GM18505 (cell line): ENCODE data around the gene DGKB.

Source experiments
- ATAC-seq: cut with Tn5 transposase; IDR thresholded peaks from one replicate; pipeline ENCODE4 v1.9.1; 2021; ENCODE audit not compliant: unreplicated experiment
- POLR2A ChIP-seq: IDR thresholded peaks from 4 replicates; pipeline ENCODE4 v1.6.1; 2011; ENCODE audit warnings: borderline replicate concordance; ENCODE audit not compliant: insufficient read depth, insufficient read length; ENCODE audit errors: extremely low read depth

The DGKB gene

GRCh38 chr7:14828053-14828452 is 74.5 kb downstream of the DGKB start:
- TF ChIP-seq POLR2A, result no peak
- ATAC-seq, result no peak

GRCh38 chr7:14826426-14826825 is 76.1 kb downstream of the DGKB start:
- ATAC-seq, result no peak
- TF ChIP-seq POLR2A, result no peak

GRCh38 chr7:14825912-14826311 is 76.6 kb downstream of the DGKB start:
- no peak for ATAC-seq

DNA sequence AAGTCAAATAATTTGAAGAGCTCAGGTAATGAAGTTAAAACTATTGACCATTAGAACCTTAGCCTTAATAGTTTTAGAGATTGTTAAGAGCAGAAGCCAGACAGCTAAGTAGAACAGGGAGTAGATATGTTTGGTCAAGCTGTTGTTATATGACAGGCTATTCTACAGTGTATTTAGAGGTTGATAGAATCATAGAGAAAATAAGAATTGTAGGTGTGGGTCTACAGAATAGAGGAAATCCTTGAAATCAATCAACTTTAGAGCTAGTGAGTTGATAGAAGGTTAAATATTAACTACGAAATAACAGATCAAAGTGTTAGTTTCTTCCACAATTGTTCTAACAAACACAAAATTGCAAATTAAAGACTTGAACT is 80.1 kb downstream of the DGKB start:
- no peak for ATAC-seq
- no peak for TF ChIP-seq POLR2A

More at GRCh38 chr7:14825912-14826311, 76.6 kb downstream of the DGKB start:
- TF ChIP-seq POLR2A, result no peak

- no peak for TF ChIP-seq POLR2A
- no peak for ATAC-seq
Observed at GRCh38 chr7:14821757-14822480, 80.6 kb downstream of the DGKB start.

- TF ChIP-seq POLR2A, result no peak
- ATAC-seq, result no peak
Observed at GRCh38 chr7:14818871-14819270, 83.7 kb downstream of the DGKB start.

DNA sequence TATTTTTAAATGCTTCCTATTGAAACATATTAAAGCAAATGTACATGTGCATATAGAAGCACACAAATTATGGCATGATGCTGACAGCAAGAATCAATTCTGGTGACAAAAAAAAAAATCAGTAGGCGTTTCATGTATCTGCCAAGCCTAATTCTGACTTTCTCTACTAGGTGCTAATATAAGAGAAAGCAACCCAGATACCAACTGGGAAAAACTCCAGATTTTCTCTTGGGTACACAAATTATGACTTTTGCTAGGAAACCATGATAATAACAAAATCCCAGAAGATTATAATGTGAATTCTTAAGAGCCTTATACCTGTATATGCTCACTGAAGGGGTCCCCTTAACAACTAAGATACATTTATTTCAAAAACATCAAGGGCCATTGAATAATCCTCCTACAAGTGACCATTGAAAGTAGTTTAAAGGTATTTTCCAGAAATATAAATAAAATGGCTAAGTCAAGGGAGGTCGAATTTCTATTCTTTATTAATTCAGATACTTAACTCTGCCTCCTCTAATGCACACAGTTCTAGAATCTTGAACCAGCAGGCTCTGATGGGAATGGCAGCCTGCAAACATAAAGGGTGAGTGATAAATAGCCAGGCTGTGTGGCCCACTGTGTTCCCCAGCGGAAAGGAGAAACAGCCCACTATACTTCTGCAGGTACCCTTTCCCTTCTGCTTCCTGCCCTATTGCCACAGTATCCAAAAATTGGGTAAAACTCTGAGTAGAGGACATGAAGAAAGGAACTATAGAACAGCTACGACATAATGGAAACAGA is 84.5 kb downstream of the DGKB start:
- TF ChIP-seq POLR2A, result no peak

DNA sequence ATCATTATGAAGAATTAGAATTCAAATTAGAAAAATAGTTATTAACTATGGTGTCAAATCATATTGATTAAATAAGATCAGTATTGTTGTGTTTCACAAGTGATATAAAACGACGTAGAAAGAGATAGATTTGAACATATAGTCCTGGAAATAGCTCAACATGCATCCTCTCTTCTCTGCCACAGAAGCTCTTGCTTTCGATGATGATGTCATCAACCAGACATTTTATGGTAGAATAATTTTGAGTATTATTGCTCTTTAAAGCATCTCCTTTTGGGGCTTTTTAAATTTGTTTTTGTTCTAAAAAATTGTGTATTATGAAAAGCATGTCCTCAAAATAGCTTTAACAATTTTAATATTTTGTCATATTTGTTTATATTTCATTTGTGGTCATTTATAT is 95.0 kb downstream of the DGKB start:
- no peak for ATAC-seq
- no peak for TF ChIP-seq POLR2A

More for the DNA sequence above, 84.5 kb downstream of the DGKB start:
- no peak for ATAC-seq

DNA sequence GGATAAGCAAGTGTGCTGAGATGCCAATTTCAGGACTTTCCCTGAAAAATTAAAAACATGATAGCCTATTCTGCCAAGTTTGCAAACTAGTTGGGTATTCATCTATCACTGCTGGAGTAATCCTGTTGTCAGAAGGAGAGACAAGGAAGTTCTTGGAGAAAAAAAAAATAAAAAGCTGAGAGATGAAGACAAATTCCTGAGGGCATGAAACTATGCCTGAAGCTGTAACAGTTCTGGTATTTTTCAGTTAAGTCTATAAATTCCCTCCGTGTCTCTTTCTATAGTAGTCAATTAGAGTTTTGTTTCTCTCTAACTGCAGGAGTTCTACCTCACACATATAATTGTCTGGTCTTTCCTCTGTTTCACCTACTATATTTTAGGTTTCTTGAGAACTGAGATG is 95.7 kb downstream of the DGKB start:
- no peak for TF ChIP-seq POLR2A
- ATAC-seq, result no peak

DNA sequence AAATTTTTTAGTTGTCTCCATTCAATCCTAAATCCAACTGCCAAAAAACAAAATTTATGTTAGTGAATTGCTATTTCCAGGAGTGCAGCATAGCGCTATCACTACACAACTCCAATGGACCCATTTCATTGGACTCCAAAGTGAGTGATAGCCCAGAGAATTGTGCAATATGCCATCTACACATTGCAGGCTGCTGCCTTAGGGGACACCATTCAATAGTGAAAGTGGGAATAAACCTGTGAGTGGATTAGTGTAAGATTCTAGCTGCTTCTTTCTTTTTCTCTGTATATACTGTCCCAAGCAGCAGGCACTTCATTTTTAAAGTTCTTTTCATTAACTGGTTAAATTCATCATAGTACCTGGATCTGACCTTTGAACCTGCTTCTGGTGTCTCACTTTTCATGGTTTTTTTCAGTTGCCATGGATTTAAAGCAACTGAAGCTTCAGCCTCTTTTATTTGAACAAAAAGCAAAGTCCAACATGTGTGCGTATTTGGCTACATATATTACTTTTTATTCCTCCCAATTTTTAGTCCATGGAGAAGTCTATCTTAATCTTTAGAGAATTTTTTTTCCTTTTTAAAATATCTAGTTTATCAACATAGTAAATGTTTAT is 97.3 kb downstream of the DGKB start:
- TF ChIP-seq POLR2A, result no peak
- no peak for ATAC-seq

DNA sequence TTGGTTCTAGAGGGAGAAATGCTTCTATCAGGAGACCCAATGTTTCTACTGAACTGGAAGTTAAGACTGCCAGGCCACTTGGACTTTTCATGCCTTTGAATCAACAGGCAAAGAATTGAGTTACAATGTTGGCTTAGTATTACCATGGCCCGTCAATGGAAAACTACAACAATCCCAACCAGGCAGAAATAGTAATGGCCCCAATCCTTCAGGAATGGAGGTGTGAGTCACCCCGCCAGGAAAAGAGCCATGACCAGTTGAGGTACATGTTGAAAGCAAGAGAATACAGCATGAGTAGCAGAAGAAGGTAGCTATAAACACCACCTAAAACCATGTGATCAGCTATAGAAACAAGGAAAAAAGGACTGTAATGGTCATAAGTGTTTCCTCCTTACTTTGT is 101.9 kb downstream of the DGKB start:
- ATAC-seq, result no peak
- TF ChIP-seq POLR2A, result no peak

DNA sequence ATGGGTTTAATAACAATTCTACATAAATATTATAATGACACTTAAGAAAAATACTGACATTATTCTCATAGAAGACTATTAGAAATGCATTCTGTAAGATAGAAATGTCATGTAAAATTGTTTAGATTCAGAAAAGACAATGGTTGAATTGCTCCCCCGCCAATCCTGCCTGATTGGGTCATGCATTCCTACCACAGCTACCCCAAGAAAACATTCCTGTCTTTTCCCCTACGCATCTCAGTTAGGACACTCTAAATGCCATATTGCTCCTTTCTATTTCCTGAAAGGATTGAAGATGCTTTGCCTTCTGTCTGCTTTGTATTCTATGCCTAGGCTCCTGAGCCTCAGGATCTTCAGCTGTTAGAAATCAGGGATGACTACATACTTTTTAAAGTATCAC is 109.4 kb downstream of the DGKB start:
- ATAC-seq, result no peak

GRCh38 chr7:14787551-14787950 is 115.0 kb downstream of the DGKB start:
- ATAC-seq, result no peak
- TF ChIP-seq POLR2A, result no peak

More for the DNA sequence above, 109.4 kb downstream of the DGKB start:
- TF ChIP-seq POLR2A, result no peak
